Measurements from ENCODE around the gene ZNF506.
"Not testable (repeated sequence)": the region's sequence is repeated elsewhere in the genome, so short reads cannot be mapped to it uniquely, and the experiment has no call there.

ZNF506 gene

GRCh38 chr19:19745496-19746285 is 75.9 kb downstream of the ZNF506 start:
- no peak for DNase-seq (ENCODE audit: low read depth in 3 of 3)

- no peak for DNase-seq (ENCODE audit: low read depth in 3 of 3)
Observed at GRCh38 chr19:19744641-19745040, 76.9 kb downstream of the ZNF506 start.

- DNase-seq (ENCODE audit: low read depth in 3 of 3) = not testable (repeated sequence)
Observed at GRCh38 chr19:19743921-19744320, 77.6 kb downstream of the ZNF506 start.

GRCh38 chr19:19743176-19743575 is 78.4 kb downstream of the ZNF506 start:
- no peak for DNase-seq (ENCODE audit: low read depth in 3 of 3)

GRCh38 chr19:19742773-19743172 is 78.8 kb downstream of the ZNF506 start:
- no peak for DNase-seq (ENCODE audit: low read depth in 3 of 3)

Data from stimulated activated CD4-positive, alpha-beta T cell treated with anti-CD3 and anti-CD28 coated beads, TNF-alpha, amount 100 ng/mL, for 4 hours (primary cell).